GM19025 (cell line): ENCODE measurements around the gene CST7.

Experiments used
- ATAC-seq: cut with Tn5 transposase; IDR thresholded peaks from one replicate; pipeline ENCODE4 v1.9.1; 2021; ENCODE audit warnings: mild to moderate bottlenecking, low read depth, moderate library complexity; ENCODE audit not compliant: unreplicated experiment

Gene CST7

DNA sequence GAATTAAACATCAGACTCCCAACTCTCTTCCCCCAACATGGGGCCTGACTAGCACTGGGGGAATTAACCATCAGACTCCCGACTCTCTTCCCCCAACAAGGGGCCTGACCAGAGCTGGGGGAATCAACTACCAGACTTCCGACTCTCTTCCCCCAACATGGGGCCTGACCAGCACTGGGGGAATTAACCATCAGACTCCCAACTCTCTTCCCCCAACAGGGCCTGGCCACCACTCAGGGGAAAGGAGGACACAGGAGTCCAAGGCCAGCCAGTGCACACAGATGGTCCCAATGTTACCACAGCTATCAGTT, 13.1 kb downstream of the CST7 start:
- ATAC-seq, result no peak

GRCh38 chr20:24962510-24962909, 13.4 kb downstream of the CST7 start:
- no peak for ATAC-seq

DNA sequence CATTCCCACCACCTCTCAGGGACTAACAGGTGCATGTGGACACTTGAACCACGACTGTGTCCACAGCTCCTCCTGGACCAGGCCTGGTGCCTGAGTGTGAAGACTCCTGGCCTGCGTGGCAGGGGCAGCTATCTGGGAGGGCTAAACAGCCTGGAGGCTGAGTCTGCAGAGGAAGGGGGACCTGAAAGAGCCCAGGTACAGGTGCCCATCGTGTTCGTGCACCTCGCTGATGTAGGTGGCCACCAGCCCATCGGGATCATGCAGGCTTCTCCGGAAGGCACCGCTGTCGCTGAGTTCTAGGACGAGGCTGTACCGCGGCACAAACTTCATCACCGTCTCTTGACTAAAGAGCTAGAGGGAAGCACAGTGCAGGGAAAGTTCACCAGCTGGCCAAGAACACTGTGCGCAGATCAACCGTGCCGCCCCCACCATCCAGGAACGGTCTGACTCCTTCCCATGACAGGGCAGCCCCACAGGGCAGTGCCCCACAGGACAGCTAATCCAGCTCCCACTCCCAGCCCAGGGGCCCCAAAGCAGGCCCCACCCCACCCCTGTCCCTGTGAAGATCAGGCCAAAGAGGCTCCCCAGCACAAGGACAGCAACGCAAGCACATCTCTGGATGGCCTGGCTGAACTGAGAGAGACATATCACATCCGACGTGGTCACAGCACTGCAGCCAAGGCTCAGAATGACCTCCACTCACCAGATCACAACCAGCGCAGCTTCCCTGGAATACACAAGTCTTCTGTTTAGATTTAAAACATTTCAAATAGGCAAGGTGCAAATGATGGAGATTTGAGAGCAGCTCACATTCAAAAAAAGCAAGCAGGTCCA, 14.8 kb downstream of the CST7 start:
- no peak for ATAC-seq

DNA sequence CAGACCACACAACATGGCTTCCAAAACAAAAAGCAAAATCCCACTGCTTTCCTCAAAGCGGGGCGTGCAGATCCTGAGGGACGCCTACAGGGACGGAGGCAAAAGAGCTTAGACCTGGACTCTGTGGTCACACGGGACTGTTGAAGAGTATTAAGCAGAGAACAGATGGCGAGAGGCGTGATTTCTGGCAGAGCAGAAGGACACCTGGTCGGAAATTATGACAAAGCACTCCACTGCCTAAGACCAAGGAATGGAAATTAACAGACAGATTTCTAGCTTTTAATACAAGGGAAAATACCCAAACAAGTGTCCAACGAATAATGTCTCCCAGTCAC, 15.4 kb downstream of the CST7 start:
- no peak for ATAC-seq

DNA sequence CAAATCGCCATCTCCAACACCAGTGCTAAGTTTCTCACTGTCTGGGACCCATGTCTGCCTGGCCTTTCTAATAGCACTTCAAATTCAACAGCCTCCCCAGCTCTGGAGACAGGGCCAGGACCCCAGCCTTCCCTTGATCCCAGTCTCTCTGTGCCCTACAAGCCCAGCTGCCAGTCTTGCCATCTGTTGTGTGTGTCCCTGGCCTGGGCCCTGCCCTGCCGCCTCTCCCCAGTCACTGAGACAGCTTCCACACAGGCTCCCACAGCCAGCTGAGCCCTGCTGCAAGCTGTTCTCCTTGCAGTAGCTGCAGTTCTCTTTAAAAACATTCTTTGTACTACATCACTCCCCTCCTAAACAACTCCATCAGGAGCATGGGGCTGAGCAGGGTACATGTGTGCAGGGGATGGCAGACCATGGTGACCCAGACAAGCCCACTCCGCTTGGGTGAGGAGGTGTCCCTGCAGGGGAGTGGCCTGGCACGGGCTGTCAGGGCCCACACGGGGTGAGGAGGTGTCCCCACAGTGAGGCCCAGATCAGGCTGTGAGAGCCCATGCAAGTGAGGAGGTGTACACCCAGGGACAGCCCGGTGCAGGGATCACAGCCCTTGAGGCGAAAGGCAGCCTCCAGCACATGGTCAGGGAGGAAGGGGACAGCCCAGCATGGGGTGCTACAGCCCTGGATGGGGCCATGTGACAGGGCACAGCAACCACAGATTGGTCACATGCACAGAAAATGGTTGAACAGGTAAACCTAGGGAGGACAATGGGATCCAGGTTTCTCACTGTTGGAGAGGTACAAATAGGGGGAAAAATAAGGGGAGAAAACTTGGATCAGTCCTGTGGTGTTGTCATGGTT, 16.2 kb downstream of the CST7 start:
- no peak for ATAC-seq

DNA sequence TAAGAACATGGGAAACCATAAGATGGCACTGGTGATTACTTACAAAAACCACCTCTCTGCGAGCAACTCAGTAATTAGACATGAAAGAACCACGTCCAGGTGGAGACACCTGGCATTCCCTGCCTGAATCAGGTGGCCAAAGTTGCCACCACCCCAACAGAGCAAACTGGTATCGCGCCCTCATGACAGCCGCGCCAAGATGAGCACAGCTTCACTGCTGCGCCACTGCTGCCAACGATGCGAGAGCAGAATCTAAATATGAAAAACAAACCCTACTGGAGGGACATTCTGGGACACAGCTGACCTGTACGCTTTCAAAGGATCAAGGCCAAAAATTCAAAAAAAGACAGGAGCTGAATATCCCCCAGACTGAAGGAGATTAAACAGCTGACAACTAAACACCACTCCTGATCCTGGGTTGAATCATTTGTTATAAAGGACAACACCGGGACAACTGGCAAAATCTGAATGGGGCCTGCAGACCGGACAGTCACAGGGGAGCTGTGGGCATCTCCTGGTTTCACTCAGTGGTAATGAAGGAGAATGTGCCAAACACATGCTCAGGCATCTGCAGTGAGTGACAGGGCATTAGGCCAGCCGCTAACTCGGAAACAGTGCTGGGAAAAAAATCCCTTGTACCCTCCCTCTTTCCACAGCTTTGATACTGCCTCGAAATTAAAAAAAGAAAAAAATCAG, 17.4 kb downstream of the CST7 start:
- no peak for ATAC-seq

DNA sequence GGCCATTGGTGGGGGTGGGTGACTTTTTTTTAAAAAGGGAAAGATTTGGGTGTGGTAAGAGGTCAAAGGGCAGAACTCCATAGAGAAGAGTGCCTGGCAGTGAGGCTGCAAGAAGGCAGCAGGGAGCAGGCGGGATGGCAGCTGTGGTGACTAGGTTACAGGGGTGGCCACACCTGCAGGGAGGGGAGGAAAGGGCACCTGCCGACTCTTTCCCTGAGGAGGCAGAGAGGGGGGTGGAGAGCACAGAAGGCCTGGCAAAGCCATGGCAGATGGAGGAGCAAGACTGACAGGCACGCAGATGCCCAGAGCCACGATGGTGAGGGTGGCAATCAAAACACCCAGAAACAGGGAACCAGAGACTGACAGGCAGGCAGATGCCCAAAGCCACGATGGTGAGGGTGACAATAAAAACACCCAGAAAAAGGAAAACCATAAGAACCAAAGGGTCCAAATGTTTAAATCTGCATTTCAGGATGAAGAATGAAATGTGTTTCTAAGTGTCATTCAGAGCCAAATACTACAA, 19.3 kb downstream of the CST7 start:
- ATAC-seq, result no peak

GRCh38 chr20:24969186-24970029, 20.3 kb downstream of the CST7 start:
- ATAC-seq, result no peak

GRCh38 chr20:24970030-24970553, 21.0 kb downstream of the CST7 start:
- no peak for ATAC-seq

DNA sequence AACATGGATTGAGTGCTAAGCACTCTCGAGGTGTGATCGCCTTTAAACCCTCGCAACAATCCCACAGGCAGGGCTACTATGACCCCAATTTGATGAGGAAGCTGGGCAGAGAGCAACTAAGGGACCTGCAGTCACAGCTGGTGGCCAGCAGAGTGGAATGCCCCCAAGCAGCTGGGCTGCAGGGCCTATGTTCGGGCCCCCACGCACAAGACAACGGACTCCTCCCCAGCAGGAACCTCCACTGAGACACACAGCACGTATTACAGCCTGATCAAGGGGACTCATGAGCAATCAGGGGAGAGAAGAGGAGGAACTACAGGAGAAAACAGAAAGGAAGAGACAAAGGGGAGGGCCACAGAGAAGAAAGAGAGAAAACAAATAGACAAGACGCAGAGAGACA, 21.7 kb downstream of the CST7 start:
- no peak for ATAC-seq

GRCh38 chr20:24971376-24972101, 22.5 kb downstream of the CST7 start:
- no peak for ATAC-seq

GRCh38 chr20:24972341-24972740, 23.3 kb downstream of the CST7 start:
- no peak for ATAC-seq

DNA sequence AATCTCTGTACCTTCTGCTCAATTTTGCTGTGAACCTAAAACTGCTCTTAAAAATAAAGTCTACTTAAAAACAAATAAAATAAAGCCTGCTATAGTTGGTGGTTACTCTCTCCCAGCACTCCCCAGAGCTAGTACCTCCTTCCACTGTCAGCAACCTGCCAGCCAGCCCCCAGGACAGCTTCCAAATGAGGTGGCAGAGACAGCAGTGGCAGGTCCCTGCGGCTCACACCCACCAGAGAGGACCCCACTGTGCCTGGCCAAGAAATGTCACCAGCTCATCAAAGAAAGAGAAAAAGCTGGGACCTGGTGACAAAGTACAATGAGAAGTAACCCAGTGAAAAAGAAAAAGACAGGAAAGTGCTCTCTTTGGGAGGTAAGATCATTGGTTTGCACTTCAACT, 28.3 kb downstream of the CST7 start:
- ATAC-seq, result no peak

DNA sequence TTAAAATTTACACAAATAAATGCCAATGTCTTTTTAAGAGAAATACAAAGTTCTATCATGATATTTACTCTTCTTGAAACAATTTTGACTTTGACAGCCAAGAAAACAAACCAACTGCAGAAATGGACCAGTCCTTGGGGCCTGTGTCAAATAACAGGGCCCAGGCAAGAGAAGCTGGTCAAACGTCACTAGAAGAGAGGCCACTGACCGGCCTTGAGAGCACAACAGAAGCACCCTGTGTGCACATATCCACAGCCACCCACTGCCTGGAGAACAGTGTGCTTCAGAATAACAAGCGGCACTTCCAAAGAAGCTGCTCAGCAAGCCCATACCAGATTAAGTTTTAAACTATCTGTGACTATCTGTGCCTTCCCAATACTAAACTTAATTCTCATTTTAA, 28.7 kb downstream of the CST7 start:
- no peak for ATAC-seq

DNA sequence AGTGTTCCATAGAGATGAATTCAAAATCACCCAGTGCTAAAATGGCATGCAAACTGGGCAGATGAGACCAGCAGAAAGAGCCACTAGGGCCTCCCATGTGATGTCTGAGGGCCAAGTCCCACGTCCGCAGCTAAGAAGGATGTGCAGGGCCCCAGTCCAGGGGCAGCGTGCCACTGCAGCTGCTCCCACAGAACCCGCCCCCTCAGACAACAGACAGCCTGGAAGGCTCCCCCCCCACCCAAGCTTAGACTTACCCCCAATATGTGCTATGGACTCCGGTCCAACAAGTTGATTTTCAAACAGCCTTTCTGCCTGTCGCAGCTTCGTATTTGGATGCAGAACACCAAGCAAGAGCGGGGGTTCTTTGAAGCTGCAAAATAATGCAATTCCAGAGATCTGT, 29.4 kb downstream of the CST7 start:
- no peak for ATAC-seq

DNA sequence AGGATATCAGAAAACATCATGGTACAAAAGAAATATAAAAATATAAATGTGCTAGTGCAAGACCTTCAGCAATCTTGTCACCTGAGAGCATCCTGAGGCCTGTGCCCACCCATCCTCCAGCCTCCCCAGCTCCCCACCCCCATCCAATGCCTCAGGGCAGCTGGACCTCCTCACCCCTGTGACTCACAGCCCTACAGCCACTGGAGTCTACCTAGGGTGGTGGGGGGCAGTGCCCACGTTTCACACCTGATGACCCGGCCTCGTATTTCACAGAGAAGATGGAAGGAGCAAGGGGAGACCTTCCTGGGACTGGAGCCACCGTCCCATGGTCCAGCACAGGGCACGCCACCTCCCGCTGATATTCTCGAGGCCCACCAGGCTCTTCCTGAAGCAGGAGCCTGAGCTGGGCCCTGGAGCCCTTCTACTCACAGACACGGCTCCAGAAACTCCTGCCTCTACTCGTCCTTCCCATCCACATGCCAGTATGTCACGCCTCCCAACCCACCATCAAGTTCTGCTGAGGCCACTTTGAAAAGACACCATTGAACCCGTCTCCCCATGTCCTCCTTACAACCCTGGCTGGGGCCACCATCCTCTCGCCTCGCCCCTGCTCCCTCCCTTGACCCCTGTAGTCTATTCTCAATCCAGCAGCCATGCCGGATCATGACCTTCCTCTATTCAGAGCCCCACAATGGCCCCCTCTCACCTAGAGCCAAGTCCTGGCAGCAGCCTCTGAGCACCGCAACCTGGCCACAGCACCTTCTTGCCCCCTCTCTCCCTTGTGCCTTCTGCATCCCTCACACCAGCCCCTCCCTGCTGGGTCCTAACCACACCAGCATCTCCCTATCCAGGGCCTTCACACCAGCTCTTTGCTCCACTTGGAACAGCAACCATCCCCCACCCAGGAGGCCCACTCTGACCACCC, 30.2 kb downstream of the CST7 start:
- no peak for ATAC-seq

GRCh38 chr20:24980291-24981053, 31.4 kb downstream of the CST7 start:
- ATAC-seq, result no peak

- ATAC-seq, result no peak
Measured at GRCh38 chr20:24981282-24981681, 32.2 kb downstream of the CST7 start.
